CD4-positive, alpha-beta memory T cell (primary cell): ENCODE results near the gene SNX9. TPM values are rescaled to one million over a fixed set of nuclear protein-coding genes. Genes with fewer than 3 reads are reported as not detected.

Source experiments
- CTCF ChIA-PET: fragments of 350-600 bp; sonication (Branson Sonifier 250); formaldehyde crosslinking; loops from one replicate; lab custom pipeline; 2021; ENCODE audit warnings: inconsistent platforms; ENCODE audit not compliant: partially characterized antibody; lab: Charles Lee
- POLR2A ChIA-PET: fragments of 350-600 bp; sonication (Branson Sonifier 250); formaldehyde crosslinking; loops from one replicate; lab custom pipeline; 2021; ENCODE audit not compliant: partially characterized antibody; lab: Charles Lee
- DNase-seq, 5 donors: peaks; one replicate each; pipeline versions ENCODE4 v3.0.0 to v3.0.0-alpha.2; 2020 to 2022; ENCODE audit warnings: mixed read lengths in 1 of 5
- H3K27ac ChIP-seq: one replicate; pipeline ENCODE4 v1.7.0; 2013; ENCODE audit warnings: low read depth, low read length
- H3K27me3 ChIP-seq: 2 replicates; pipeline ENCODE4 v1.7.0; 2013; ENCODE audit warnings: mild to moderate bottlenecking, low read length, moderate library complexity; ENCODE audit not compliant: insufficient read depth
- H3K36me3 ChIP-seq: 2 replicates; pipeline ENCODE4 v1.7.0; 2013; ENCODE audit warnings: mild to moderate bottlenecking, low read length, moderate library complexity; ENCODE audit not compliant: insufficient read depth
- H3K4me1 ChIP-seq: 2 replicates; pipeline ENCODE4 v1.7.0; 2013; ENCODE audit warnings: mild to moderate bottlenecking, low read length, moderate library complexity; ENCODE audit not compliant: insufficient read depth
- H3K4me3 ChIP-seq, 2 donors: one replicate each; pipeline ENCODE4 v1.7.0; 2013; ENCODE audit warnings: low read length in 2 of 2, mild to moderate bottlenecking in 1 of 2
- H3K9me3 ChIP-seq, 2 donors: one replicate each; pipeline ENCODE4 v1.7.0; 2013; ENCODE audit warnings: low read length in 2 of 2, control low read depth in 1 of 2; ENCODE audit not compliant: control insufficient read depth in 1 of 2
- H3K27ac Mint-ChIP-seq, 7 donors: one replicate each; pipeline ENCODE4 v1.8.0; 2020 to 2021; ENCODE audit warnings: mixed read lengths in 7 of 7, mild to moderate bottlenecking in 6 of 7, inconsistent platforms in 3 of 7, moderate library complexity in 3 of 7
- H3K27me3 Mint-ChIP-seq, 2 donors: one replicate each; pipeline ENCODE4 v1.8.0; 2020 to 2021; ENCODE audit warnings: mixed read lengths in 2 of 2
- H3K36me3 Mint-ChIP-seq, 2 donors: one replicate each; pipeline ENCODE4 v1.8.0; 2020 to 2021; ENCODE audit warnings: mixed read lengths in 2 of 2, inconsistent platforms in 1 of 2, mild to moderate bottlenecking in 1 of 2
- H3K4me1 Mint-ChIP-seq, 4 donors: one replicate each; pipeline ENCODE4 v1.8.0; 2020 to 2021; ENCODE audit warnings: mixed read lengths in 4 of 4, mild to moderate bottlenecking in 1 of 4
- H3K4me3 Mint-ChIP-seq, 8 donors: one replicate each; pipeline ENCODE4 v1.8.0; 2020 to 2021; ENCODE audit warnings: mixed read lengths in 8 of 8, mild to moderate bottlenecking in 7 of 8, moderate library complexity in 6 of 8, inconsistent platforms in 3 of 8
- H3K9me3 Mint-ChIP-seq, 8 donors: one replicate each; pipeline ENCODE4 v1.8.0; 2020 to 2021; ENCODE audit warnings: mixed read lengths in 8 of 8, mild to moderate bottlenecking in 5 of 8, inconsistent platforms in 3 of 8, moderate library complexity in 1 of 8
- intact Hi-C: fragments of 100-400 bp; cut with micrococcal nuclease; formaldehyde crosslinking; loops from one replicate; pipeline ENCODE4 v1.15.1; 2023
- polyA plus RNA-seq, 2 donors: library from polyadenylated mRNA; unstranded; fragments of 300-500 nt; fragmentation: Illumina TruSeq; gene quantifications; one replicate each; pipeline ENCODE4 v1.2.3, GENCODE V29; 2021
- total RNA-seq, 2 experiments: library from RNA; stranded (reverse); gene quantifications; one replicate each; pipeline ENCODE4 v1.2.3, GENCODE V29; 2021

Gene SNX9
- total and polyA plus RNA-seq, 4 experiments from 2014 or later, result 12.9 to 21.9 (median 20.5) TPM

GRCh38 chr6:157864185-157864761 lies 41.2 kb downstream of the SNX9 start:
- DNase-seq, result no peak
- ChIA-PET CTCF (interaction anchor here (1.5 kb wide), 1 partner anchor 8 kb away, joined by 4 read pairs; no protein-coding TSS in a partner anchor), POLR2A (interaction anchor here (1.0 kb wide), 1 partner anchor 101 kb away, joined by 4 read pairs; no protein-coding TSS in a partner anchor)
- H3K27me3 ChIP-seq, result no peaks in the 10 kb centered on the region
- H3K4me3 Mint-ChIP-seq, result no peak overlapping the region
- peaks cover 46% of the 10 kb centered on the region for H3K4me1 ChIP-seq
- H3K27ac ChIP-seq, result no peak overlapping the region
- H3K9me3 Mint-ChIP-seq, result no peaks in the 10 kb centered on the region
- intact Hi-C loops, result no loop called here
- no peaks in the 10 kb centered on the region for H3K36me3 ChIP-seq
- peaks cover 0 to 1% of the 10 kb centered on the region in 2 donors for H3K27me3 Mint-ChIP-seq
- peaks cover 27 to 54% (median 33%) of the 10 kb centered on the region in 4 donors for H3K4me1 Mint-ChIP-seq
- peaks cover 3% of the 10 kb centered on the region in 2 donors for H3K36me3 Mint-ChIP-seq
- no peaks in the 10 kb centered on the region for H3K9me3 ChIP-seq
- no peak overlapping the region for H3K27ac Mint-ChIP-seq
- no peak overlapping the region for H3K4me3 ChIP-seq

GRCh38 chr6:157865249-157865648 lies 42.2 kb downstream of the SNX9 start:
- no peak for DNase-seq
- CTCF ChIA-PET, result no interaction called here
- no peak overlapping the region for H3K4me3 ChIP-seq
- H3K27me3 ChIP-seq, result no peaks in the 10 kb centered on the region
- intact Hi-C loops, result no loop called here
- Mint-ChIP-seq H3K4me3 (no peak overlapping the region), H3K27ac (peak overlapping the region in 2 of 7 donors; percentile 43 to 81), H3K36me3 (peaks cover 3% of the 10 kb centered on the region in 2 donors), H3K27me3 (peaks cover 0 to 1% of the 10 kb centered on the region in 2 donors), H3K4me1 (peaks cover 20 to 44% (median 24%) of the 10 kb centered on the region in 4 donors), H3K9me3 (no peaks in the 10 kb centered on the region)
- no peaks in the 10 kb centered on the region for H3K36me3 ChIP-seq
- no peak overlapping the region for H3K27ac ChIP-seq
- H3K9me3 ChIP-seq, result no peaks in the 10 kb centered on the region
- H3K4me1 ChIP-seq, result peaks cover 37% of the 10 kb centered on the region
- POLR2A ChIA-PET, result interaction anchor here (1.0 kb wide), 1 partner anchor 102 kb away, joined by 4 read pairs; no protein-coding TSS in a partner anchor

GRCh38 chr6:157867155-157867559 lies 44.1 kb downstream of the SNX9 start:
- Mint-ChIP-seq H3K27ac (peak overlapping the region in 6 of 7 donors; percentile 19 to 76 (median 59)), H3K36me3 (peaks cover 3% of the 10 kb centered on the region in 2 donors), H3K4me3 (peak overlapping the region in 1 of 8 donors; percentile 5), H3K27me3 (peaks cover 0 to 1% of the 10 kb centered on the region in 2 donors), H3K4me1 (peaks cover 9 to 28% (median 16%) of the 10 kb centered on the region in 4 donors), H3K9me3 (no peaks in the 10 kb centered on the region)
- no peak overlapping the region for H3K4me3 ChIP-seq
- H3K27me3 ChIP-seq, result no peaks in the 10 kb centered on the region
- H3K36me3 ChIP-seq, result no peaks in the 10 kb centered on the region
- no peaks in the 10 kb centered on the region for H3K9me3 ChIP-seq
- H3K27ac ChIP-seq, result no peak overlapping the region
- DNase-seq, result no peak
- CTCF ChIA-PET, result interaction anchor here (0.9 to 2.6 kb wide), 2 partner anchors 9 to 111 kb away, joined by 3 to 16 read pairs; no protein-coding TSS in a partner anchor
- POLR2A ChIA-PET, result interaction anchor here (1.0 kb wide), 1 partner anchor 13 kb away, joined by 3 read pairs; no protein-coding TSS in a partner anchor
- peaks cover 23% of the 10 kb centered on the region for H3K4me1 ChIP-seq
- intact Hi-C loops, result no loop called here

DNA sequence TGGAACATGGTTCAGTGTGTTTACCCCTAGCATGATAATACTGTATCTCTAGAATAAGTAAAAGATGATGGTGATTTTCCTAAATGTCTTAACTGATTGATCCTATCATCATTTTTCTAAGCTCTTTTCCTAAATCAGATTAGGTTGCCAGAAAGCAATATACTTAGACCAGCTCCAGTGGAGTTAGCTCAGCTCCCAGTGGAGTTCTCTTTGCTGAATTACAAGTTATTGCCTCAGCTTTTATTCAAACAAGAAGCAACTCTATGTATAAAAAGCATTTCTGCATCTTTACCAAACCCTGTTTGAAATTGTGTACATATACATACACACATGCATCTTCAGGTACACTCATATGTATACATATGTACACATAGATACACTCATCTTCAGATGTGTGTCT lies 44.9 kb downstream of the SNX9 start:
- H3K27ac Mint-ChIP-seq, result peak overlapping the region in 2 of 7 donors; percentile 34 to 76

GRCh38 chr6:157868835-157869234 lies 45.8 kb downstream of the SNX9 start:
- POLR2A ChIA-PET, result no interaction called here

More for the DNA sequence above, 44.9 kb downstream of the SNX9 start:
- no peak for DNase-seq
- intact Hi-C loops, result no loop called here
- POLR2A ChIA-PET, result interaction anchor here (0.8 kb wide), 1 partner anchor 9 kb away, joined by 3 read pairs; no protein-coding TSS in a partner anchor
- H3K27ac ChIP-seq, result no peak overlapping the region
- H3K4me3 ChIP-seq, result no peak overlapping the region
- H3K9me3 ChIP-seq, result no peaks in the 10 kb centered on the region
- Mint-ChIP-seq H3K27me3 (peaks cover 0 to 1% of the 10 kb centered on the region in 2 donors), H3K9me3 (no peaks in the 10 kb centered on the region), H3K4me1 (peaks cover 9 to 20% (median 16%) of the 10 kb centered on the region in 4 donors), H3K4me3 (no peak overlapping the region), H3K36me3 (peaks cover under 1 to 6% of the 10 kb centered on the region in 2 donors)
- no peaks in the 10 kb centered on the region for H3K27me3 ChIP-seq
- CTCF ChIA-PET, result interaction anchor here (1.3 to 2.6 kb wide), 2 partner anchors 112 to 114 kb away, joined by 3 to 16 read pairs; no protein-coding TSS in a partner anchor
- H3K4me1 ChIP-seq, result peaks cover 22% of the 10 kb centered on the region
- no peaks in the 10 kb centered on the region for H3K36me3 ChIP-seq

GRCh38 chr6:157869673-157870302 lies 46.7 kb downstream of the SNX9 start:
- Mint-ChIP-seq H3K27me3 (no peaks in the 10 kb centered on the region), H3K9me3 (no peaks in the 10 kb centered on the region), H3K27ac (no peak overlapping the region), H3K4me1 (peaks cover 9 to 24% (median 15%) of the 10 kb centered on the region in 4 donors), H3K4me3 (no peak overlapping the region), H3K36me3 (peaks cover 11 to 18% of the 10 kb centered on the region in 2 donors)
- intact Hi-C loops, result no loop called here
- Histone ChIP-seq H3K27ac (no peak overlapping the region), H3K4me3 (no peak overlapping the region), H3K27me3 (no peaks in the 10 kb centered on the region), H3K36me3 (peaks cover 3% of the 10 kb centered on the region), H3K9me3 (no peaks in the 10 kb centered on the region), H3K4me1 (peaks cover 16% of the 10 kb centered on the region)
- POLR2A ChIA-PET, result no interaction called here
- DNase-seq, result no peak
- CTCF ChIA-PET, result interaction anchor here (0.6 kb wide), 1 partner anchor 113 kb away, joined by 3 read pairs; no protein-coding TSS in a partner anchor

More at GRCh38 chr6:157868835-157869234, 45.8 kb downstream of the SNX9 start:
- intact Hi-C loops, result no loop called here
- H3K36me3 Mint-ChIP-seq, result peaks cover 3 to 10% of the 10 kb centered on the region in 2 donors
- CTCF ChIA-PET, result interaction anchor here (1.3 to 2.6 kb wide), 2 partner anchors 113 to 115 kb away, joined by 3 to 16 read pairs; no protein-coding TSS in a partner anchor
- H3K27me3 ChIP-seq, result no peaks in the 10 kb centered on the region
- DNase-seq, result no peak
- H3K4me3 Mint-ChIP-seq, result no peak overlapping the region
- no peaks in the 10 kb centered on the region for H3K27me3 Mint-ChIP-seq
- peaks cover 9 to 22% (median 15%) of the 10 kb centered on the region in 4 donors for H3K4me1 Mint-ChIP-seq
- H3K4me3 ChIP-seq, result no peak overlapping the region
- no peaks in the 10 kb centered on the region for H3K9me3 ChIP-seq
- H3K27ac Mint-ChIP-seq, result no peak overlapping the region
- no peaks in the 10 kb centered on the region for H3K36me3 ChIP-seq
- H3K9me3 Mint-ChIP-seq, result no peaks in the 10 kb centered on the region
- H3K4me1 ChIP-seq, result peaks cover 16% of the 10 kb centered on the region
- no peak overlapping the region for H3K27ac ChIP-seq
